ENCODE results near the gene GPHN. TPM values are rescaled to one million over a fixed set of nuclear protein-coding genes. Genes with fewer than 3 reads are reported as not detected.
"Not testable (repeated sequence)": the region's sequence is repeated elsewhere in the genome, so short reads cannot be mapped to it uniquely, and the experiment has no call there.

The GPHN gene
- total RNA-seq, 2 donors from 2014 or later: 18.1 to 21.2 TPM

GRCh38 chr14:66487164-66487563, 20.8 kb upstream of the GPHN start:
- Mint-ChIP-seq H3K4me3 (no peak overlapping the region), H3K9me3 (no peaks in the 10 kb centered on the region), H3K4me1 (ENCODE audit: low read depth) (no peaks in the 10 kb centered on the region), H3K27me3 (ENCODE audit: low read depth) (no peaks in the 10 kb centered on the region), H3K27ac (no peak overlapping the region), H3K36me3 (ENCODE audit: insufficient read depth in 2 of 2) (no peaks in the 10 kb centered on the region)
- no peak for DNase-seq
- ATAC-seq (replicated peaks in 1 of 2): no peak

DNA sequence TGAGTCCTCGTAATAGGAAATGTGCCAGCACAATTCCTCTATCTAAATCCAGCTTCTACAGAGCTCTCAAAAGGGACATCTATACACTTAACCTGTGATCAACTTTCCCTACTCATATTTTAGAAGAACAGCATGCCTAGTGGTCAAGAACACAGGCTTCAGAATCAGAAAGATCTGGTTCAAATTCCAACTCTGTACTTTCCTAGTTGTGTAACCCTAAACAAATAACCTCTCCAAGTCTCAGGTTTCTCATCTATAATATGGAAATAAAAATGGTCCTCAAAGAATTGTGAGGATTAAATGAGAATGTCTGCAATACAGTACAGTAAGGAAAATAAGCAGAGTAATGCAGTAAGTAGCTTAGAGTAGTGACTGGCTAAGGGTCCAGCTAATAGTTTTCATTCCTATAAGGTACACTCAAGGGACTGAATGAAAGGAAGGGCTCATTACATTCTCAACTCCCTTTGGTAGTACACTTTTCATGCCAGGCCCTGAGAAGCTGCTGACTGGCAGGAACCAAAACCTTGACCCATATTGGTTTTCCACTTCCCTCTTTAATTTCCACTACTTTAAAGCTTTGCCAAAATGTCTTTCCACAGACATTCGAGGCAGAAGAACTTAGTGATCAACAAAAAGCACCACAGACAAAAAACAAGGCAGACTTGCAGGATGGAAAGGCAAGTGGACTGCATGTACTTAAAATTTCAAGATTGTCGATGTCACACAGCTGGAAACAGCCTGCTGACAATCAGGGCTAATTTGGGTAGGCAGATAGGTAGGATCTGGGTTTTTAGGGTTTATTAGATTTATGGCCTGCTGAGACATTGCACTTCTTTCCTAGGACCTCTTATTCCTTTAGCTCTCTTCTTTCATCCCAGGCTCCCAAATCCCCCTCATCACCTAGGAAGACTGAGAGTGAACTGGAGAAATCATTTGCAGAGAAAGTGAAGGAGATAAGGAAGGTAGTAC, 17.5 kb upstream of the GPHN start:
- Mint-ChIP-seq H3K4me3 (no peak overlapping the region), H3K27ac (no peak overlapping the region), H3K4me1 (ENCODE audit: low read depth) (no peaks in the 10 kb centered on the region), H3K27me3 (ENCODE audit: low read depth) (no peaks in the 10 kb centered on the region), H3K9me3 (no peaks in the 10 kb centered on the region), H3K36me3 (ENCODE audit: insufficient read depth in 2 of 2) (no peaks in the 10 kb centered on the region)
- ATAC-seq (replicated peaks in 1 of 2) (no peak), DNase-seq (no peak)

DNA sequence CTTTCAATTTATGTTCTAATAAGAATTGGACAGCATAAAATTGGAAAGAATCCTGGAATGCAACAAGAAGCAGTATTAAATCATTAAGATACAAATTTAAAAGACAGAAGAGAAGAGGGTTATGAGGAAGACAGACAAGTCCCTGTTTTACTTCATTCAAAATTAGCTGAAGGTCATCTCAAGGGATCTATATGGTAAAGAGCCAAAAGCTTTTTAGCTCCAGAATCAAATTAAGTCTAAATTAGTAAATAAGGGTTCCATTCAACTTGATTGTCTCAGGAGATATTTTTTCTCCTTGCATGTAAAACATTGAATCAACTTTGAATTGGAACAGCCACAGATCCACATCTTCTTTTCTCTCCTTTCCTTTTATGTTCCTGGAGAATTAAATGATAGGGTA, 14.2 kb upstream of the GPHN start:
- Mint-ChIP-seq H3K9me3 (no peaks in the 10 kb centered on the region), H3K36me3 (ENCODE audit: insufficient read depth in 2 of 2) (no peaks in the 10 kb centered on the region), H3K4me1 (ENCODE audit: low read depth) (peaks cover 23% of the 10 kb centered on the region), H3K4me3 (no peak overlapping the region), H3K27ac (no peak overlapping the region), H3K27me3 (ENCODE audit: low read depth) (no peaks in the 10 kb centered on the region)
- DNase-seq (no peak), ATAC-seq (replicated peaks in 1 of 2) (no peak)

GRCh38 chr14:66495218-66496098, 12.5 kb upstream of the GPHN start:
- no peak overlapping the region for H3K27ac Mint-ChIP-seq
- ATAC-seq (replicated peaks in 1 of 2): peak; percentile 76 to 78
- no peaks in the 10 kb centered on the region for H3K27me3 Mint-ChIP-seq (ENCODE audit: low read depth)
- DNase-seq: peak; percentile 25
- H3K4me1 Mint-ChIP-seq (ENCODE audit: low read depth): peaks cover 23% of the 10 kb centered on the region
- no peaks in the 10 kb centered on the region for H3K9me3 Mint-ChIP-seq
- H3K4me3 Mint-ChIP-seq: peak overlapping the region in 1 of 2 donors; percentile 29
- H3K36me3 Mint-ChIP-seq (ENCODE audit: insufficient read depth in 2 of 2): no peaks in the 10 kb centered on the region

GRCh38 chr14:66496188-66496807, 11.6 kb upstream of the GPHN start:
- Mint-ChIP-seq H3K4me1 (ENCODE audit: low read depth) (peaks cover 23% of the 10 kb centered on the region), H3K4me3 (peak overlapping the region in 1 of 2 donors; percentile 58), H3K27ac (peak overlapping the region; percentile 51), H3K9me3 (no peaks in the 10 kb centered on the region), H3K27me3 (ENCODE audit: low read depth) (no peaks in the 10 kb centered on the region), H3K36me3 (ENCODE audit: insufficient read depth in 2 of 2) (no peaks in the 10 kb centered on the region)
- DNase-seq: no peak
- ATAC-seq (replicated peaks in 1 of 2): no peak

- H3K4me3 Mint-ChIP-seq: peak overlapping the region; percentile 39 to 58
- ATAC-seq (replicated peaks in 1 of 2): no peak
These were observed 11.0 kb upstream of the GPHN start for GRCh38 chr14:66496911-66497310.

DNA sequence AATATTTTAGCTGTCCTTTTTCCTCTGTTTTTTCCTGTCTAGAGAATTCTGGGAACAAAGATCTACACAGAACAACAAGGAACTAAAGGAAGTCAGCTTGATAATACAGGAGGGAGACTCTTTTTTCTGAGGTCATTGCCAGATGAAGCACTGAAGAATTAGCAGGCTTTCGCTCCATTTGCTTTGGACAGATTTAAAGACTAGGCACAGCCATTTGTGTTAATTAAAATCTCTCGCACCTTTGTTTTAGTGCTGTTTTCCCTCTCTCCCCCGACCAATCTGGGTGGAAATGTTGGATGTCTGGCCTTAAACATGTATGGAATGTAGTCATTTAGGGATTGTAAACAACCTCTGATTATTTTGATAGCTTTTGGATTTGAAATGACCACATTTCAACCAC, 9.6 kb upstream of the GPHN start:
- no peak overlapping the region for H3K4me3 Mint-ChIP-seq
- no peak overlapping the region for H3K27ac Mint-ChIP-seq
- DNase-seq: no peak
- H3K4me1 Mint-ChIP-seq (ENCODE audit: low read depth): peaks cover 23% of the 10 kb centered on the region
- no peaks in the 10 kb centered on the region for H3K9me3 Mint-ChIP-seq
- ATAC-seq (replicated peaks in 1 of 2): no peak
- no peaks in the 10 kb centered on the region for H3K36me3 Mint-ChIP-seq (ENCODE audit: insufficient read depth in 2 of 2)
- H3K27me3 Mint-ChIP-seq (ENCODE audit: low read depth): no peaks in the 10 kb centered on the region

More at GRCh38 chr14:66496911-66497310, 11.0 kb upstream of the GPHN start:
- Mint-ChIP-seq H3K36me3 (ENCODE audit: insufficient read depth in 2 of 2) (no peaks in the 10 kb centered on the region), H3K27ac (peak overlapping the region; percentile 51), H3K9me3 (no peaks in the 10 kb centered on the region), H3K27me3 (ENCODE audit: low read depth) (no peaks in the 10 kb centered on the region), H3K4me1 (ENCODE audit: low read depth) (peaks cover 23% of the 10 kb centered on the region)
- DNase-seq: no peak

- H3K36me3 Mint-ChIP-seq (ENCODE audit: insufficient read depth in 2 of 2): no peaks in the 10 kb centered on the region
- H3K4me1 Mint-ChIP-seq (ENCODE audit: low read depth): peaks cover 17% of the 10 kb centered on the region
- DNase-seq (no peak), ATAC-seq (replicated peaks in 1 of 2) (no peak)
- no peak overlapping the region for H3K27ac Mint-ChIP-seq
- H3K27me3 Mint-ChIP-seq (ENCODE audit: low read depth): no peaks in the 10 kb centered on the region
- H3K9me3 Mint-ChIP-seq: no peaks in the 10 kb centered on the region
- no peak overlapping the region for H3K4me3 Mint-ChIP-seq
These were observed 6.4 kb upstream of the GPHN start for GRCh38 chr14:66501592-66501991.

DNA sequence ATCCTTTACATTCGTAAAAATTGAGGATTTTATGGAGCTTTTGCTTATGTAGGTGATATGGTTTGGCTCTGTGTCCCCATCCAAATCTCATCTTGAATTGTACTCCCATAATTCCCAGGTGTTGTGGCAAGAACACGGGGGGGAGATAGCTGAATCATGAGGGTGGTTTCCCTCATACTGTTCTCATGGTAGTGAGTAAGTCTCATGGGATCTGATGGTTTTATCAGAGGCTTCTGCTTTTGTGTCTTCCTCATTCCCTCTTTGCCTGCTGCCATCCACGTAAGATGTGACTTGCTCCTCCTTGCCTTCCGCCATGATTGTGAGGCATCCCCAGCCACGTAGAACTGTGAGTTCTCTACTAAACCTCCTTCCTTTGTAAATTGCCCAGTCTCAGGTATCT, 5.1 kb upstream of the GPHN start:
- not testable (repeated sequence) for H3K27ac Mint-ChIP-seq; H3K9me3 Mint-ChIP-seq; H3K27me3 Mint-ChIP-seq (ENCODE audit: low read depth); ATAC-seq (replicated peaks in 1 of 2); DNase-seq; H3K4me3 Mint-ChIP-seq; H3K36me3 Mint-ChIP-seq (ENCODE audit: insufficient read depth in 2 of 2)
- peaks cover 11% of the 10 kb centered on the region for H3K4me1 Mint-ChIP-seq (ENCODE audit: low read depth)

- Mint-ChIP-seq H3K4me1 (ENCODE audit: low read depth) (peaks cover 9% of the 10 kb centered on the region), H3K4me3 (no peak overlapping the region), H3K9me3 (no peaks in the 10 kb centered on the region), H3K27me3 (ENCODE audit: low read depth) (no peaks in the 10 kb centered on the region), H3K36me3 (ENCODE audit: insufficient read depth in 2 of 2) (no peaks in the 10 kb centered on the region), H3K27ac (no peak overlapping the region)
- DNase-seq: no peak
- no peak for ATAC-seq (replicated peaks in 1 of 2)
These were observed 4.4 kb upstream of the GPHN start for GRCh38 chr14:66503532-66503931.

DNA sequence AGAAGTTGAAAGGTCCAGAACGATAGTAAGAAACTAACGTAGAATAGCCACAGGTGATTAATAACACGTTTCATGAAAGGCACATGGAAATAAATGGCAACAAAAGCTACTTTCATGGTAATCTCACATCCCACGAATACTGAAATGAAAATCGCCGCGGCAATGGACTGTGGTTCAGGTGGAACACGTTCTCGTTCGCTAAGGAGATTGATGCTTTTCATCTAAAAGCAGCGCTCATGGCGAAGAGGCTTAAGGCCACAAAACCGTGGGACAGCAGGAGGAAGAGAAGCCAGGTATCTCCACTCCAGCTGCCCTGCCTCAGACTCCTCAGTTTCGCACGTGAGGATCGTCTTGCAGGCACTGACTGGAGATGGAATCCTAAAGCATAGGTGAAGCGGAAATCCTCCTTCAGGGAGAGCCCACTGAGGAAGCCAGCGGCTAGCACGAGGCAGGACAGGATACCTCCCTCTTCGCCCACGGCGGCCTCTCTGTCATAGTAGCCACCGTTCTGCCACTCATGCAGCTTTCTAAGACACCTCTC, 696 bp upstream of the GPHN start:
- Mint-ChIP-seq H3K27me3 (ENCODE audit: low read depth) (peaks cover 20% of the 10 kb centered on the region), H3K27ac (peak overlapping the region; percentile 43), H3K36me3 (ENCODE audit: insufficient read depth in 2 of 2) (no peaks in the 10 kb centered on the region), H3K9me3 (no peaks in the 10 kb centered on the region), H3K4me1 (ENCODE audit: low read depth) (peaks cover 32% of the 10 kb centered on the region), H3K4me3 (peak overlapping the region; percentile 81 to 97)
- peak; percentile 39 to 46 for ATAC-seq (replicated peaks in 1 of 2)
- DNase-seq: peak in 1 of 2 donors; percentile 37

DNA sequence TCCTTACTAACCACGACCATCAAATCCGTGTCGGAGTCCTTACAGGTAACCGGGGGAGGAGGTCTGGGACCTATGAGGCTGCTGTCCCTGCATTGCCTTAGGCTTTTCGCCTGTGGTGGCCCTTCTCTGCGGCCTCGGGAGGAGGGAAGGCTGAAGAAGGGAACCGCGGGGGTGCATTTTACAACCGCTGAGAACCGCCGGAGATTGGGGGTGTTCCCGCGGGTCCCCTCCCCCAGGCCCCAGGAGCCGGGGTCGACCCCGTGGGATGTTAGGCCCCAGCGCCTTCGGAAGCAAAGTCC, 549 bp downstream of the GPHN start:
- H3K36me3 Mint-ChIP-seq (ENCODE audit: insufficient read depth in 2 of 2): peaks cover 0 to 2% of the 10 kb centered on the region in 2 donors
- peaks cover 20% of the 10 kb centered on the region for H3K27me3 Mint-ChIP-seq (ENCODE audit: low read depth)
- no peaks in the 10 kb centered on the region for H3K9me3 Mint-ChIP-seq
- peak overlapping the region; percentile 81 to 97 for H3K4me3 Mint-ChIP-seq
- peaks cover 42% of the 10 kb centered on the region for H3K4me1 Mint-ChIP-seq (ENCODE audit: low read depth)
- DNase-seq: no peak
- H3K27ac Mint-ChIP-seq: no peak overlapping the region
- ATAC-seq (replicated peaks in 1 of 2): peak in 1 of 2 donors; percentile 2

Data from activated T-cell treated with anti-CD3 and anti-CD28 coated beads, Interleukin-2, amount 50 U/mL, for 72 hours (primary cell).